22Rv1 (cell line): ENCODE data around the gene PHF11.
"Not testable (repeated sequence)": the region's sequence is repeated elsewhere in the genome, so short reads cannot be mapped to it uniquely, and the experiment has no call there.

ENCODE experiments used
- H3K27ac ChIP-seq: fragments of 450-650 bp; 2 replicates; pipeline ENCODE4 v1.5.1; 2017
- ZFX ChIP-seq: fragments of 450-650 bp; IDR thresholded peaks from 2 replicates; pipeline ENCODE4 v1.6.1; 2017; ENCODE audit warnings: antibody characterized with exemption, borderline replicate concordance
- TF ChIP-seq, protein P1 (sequence below): fragments of 450-650 bp; IDR thresholded peaks from 2 replicates; pipeline ENCODE4 v1.5.1; 2017; ENCODE audit warnings: mild to moderate bottlenecking

The PHF11 gene

DNA sequence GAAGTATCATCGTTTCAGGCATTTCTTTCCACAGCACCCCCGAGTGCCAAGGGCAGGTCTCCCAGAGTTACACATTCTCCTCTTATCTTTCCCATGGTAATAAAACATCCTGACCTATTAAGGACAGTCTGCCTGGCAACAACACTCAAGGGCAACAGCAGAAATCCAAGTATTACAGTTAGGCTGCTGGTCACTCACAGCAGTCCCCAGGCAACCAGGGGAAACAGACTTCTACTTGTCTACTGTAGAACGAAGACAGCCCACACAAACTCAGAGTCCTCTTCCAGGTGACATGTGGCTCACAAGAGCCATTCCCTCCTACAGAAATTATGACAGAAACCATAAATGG is 65.3 kb downstream of the PHF11 start:
- H3K27ac ChIP-seq = no peak overlapping the region

DNA sequence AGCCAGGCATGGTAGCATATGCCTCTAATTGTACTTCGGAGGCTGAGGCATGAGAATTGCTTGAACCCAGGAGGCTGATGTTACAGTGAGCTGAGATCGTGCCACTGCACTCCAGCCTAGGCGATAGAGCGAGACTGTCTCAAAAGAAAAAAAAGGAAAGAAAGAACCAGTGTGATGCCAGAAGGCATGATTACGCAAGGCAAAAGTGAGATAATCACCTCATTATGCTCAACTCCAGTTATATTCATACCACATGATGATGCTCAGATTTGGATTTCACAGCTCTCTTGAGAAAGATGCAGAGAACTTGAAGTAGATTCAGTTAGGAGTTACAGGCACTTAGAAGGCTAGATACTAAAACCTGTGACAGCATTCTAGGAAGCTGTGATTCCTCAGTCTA is 67.8 kb downstream of the PHF11 start:
- no peak overlapping the region for H3K27ac ChIP-seq
- TF ChIP-seq, protein P1, sequence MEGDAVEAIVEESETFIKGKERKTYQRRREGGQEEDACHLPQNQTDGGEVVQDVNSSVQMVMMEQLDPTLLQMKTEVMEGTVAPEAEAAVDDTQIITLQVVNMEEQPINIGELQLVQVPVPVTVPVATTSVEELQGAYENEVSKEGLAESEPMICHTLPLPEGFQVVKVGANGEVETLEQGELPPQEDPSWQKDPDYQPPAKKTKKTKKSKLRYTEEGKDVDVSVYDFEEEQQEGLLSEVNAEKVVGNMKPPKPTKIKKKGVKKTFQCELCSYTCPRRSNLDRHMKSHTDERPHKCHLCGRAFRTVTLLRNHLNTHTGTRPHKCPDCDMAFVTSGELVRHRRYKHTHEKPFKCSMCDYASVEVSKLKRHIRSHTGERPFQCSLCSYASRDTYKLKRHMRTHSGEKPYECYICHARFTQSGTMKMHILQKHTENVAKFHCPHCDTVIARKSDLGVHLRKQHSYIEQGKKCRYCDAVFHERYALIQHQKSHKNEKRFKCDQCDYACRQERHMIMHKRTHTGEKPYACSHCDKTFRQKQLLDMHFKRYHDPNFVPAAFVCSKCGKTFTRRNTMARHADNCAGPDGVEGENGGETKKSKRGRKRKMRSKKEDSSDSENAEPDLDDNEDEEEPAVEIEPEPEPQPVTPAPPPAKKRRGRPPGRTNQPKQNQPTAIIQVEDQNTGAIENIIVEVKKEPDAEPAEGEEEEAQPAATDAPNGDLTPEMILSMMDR = no peak
- TF ChIP-seq ZFX = no peak

More for the DNA sequence above, 65.3 kb downstream of the PHF11 start:
- no peak for TF ChIP-seq ZFX
- TF ChIP-seq, protein P1 = no peak

DNA sequence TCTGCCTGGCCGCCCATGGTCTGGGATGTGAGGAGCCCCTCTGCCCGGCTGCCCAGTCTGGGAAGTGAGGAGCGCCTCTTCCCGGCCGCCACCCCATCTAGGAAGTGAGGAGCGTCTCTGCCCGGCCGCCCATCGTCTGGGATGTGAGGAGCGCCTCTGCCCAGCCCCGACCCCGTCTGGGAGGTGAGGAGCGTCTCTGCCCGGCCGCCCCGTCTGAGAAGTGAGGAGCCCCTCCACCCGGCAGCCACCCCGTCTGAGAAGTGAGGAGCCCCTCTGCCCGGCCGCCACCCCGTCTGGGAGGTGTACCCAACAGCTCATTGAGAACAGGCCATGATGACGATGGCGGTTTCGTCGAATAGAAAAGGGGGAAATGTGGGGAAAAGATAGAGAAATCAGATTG is 69.7 kb downstream of the PHF11 start:
- H3K27ac ChIP-seq = not testable (repeated sequence)

DNA sequence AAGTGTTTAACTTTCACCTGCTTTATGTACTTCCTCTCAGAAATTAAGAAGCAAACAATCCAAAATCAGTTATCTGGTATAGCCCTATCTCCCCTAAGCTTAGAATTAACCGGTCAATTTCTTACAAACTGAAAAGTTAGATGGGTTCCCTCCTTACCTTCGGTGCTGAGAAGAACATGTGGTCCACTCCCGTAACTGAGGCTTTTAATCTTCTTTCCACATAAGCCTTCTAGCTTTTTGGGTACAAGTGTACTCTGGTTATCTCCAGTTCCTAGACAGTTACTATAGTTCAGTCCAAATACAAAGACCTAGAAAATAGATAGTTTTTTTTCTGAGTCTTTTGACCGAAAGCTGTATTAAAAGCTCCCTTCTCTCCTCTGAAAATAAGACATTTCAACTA is 70.7 kb downstream of the PHF11 start:
- no peak overlapping the region for H3K27ac ChIP-seq
- TF ChIP-seq, protein P1 = no peak
- no peak for TF ChIP-seq ZFX

DNA sequence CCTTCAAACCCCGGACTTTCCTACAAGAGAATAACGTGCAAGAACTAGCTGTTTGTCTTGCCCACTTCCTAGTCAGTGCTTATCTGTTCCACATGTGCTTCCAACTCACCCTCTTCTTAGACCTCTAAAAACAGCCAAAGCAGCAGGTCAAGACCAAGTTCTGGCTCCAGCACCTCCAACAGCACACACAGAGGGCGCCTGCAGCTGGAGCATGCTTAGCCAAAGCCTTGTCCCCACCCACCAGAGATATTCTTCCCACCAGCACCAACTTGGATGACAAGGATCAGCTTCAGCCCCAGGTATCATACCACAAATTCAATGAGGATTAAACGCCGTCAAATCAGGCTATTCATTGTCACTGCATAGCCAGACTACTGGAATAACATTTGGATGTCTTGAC is 71.7 kb downstream of the PHF11 start:
- no peak for TF ChIP-seq ZFX
- TF ChIP-seq, protein P1 = no peak
- H3K27ac ChIP-seq = no peak overlapping the region

DNA sequence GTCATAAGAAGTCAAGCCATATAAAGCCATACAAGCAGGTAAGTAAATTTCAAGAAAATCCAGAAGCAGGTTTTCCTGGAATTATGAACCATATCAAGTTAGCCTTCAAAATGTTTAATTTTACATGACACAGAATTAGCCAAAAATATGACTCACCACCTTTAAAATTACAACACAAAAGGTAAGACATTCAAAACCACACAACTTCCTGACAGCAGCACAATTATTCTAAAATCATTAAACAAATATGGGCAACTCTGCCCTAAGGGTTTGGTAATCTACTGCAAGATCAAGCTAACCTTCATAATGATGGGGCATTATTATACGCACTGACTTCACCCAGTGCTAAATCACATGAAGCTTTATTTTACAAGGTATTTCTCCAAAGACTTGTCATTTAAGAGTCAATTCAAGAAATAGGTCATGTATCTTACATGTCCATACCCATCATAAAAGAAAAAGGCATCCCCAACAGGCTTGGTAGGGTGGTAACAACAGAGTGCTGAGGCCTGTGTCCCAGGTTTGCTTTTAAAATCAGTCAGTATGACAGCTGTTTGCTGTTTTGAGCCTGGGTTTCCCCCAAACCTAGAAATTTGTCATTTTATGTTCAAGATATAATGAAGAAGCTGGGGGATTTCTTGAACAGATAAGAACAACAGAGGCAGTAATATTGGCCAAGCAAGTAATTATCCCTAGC is 74.4 kb downstream of the PHF11 start:
- H3K27ac ChIP-seq = no peak overlapping the region
- TF ChIP-seq, protein P1 = no peak
- no peak for TF ChIP-seq ZFX

DNA sequence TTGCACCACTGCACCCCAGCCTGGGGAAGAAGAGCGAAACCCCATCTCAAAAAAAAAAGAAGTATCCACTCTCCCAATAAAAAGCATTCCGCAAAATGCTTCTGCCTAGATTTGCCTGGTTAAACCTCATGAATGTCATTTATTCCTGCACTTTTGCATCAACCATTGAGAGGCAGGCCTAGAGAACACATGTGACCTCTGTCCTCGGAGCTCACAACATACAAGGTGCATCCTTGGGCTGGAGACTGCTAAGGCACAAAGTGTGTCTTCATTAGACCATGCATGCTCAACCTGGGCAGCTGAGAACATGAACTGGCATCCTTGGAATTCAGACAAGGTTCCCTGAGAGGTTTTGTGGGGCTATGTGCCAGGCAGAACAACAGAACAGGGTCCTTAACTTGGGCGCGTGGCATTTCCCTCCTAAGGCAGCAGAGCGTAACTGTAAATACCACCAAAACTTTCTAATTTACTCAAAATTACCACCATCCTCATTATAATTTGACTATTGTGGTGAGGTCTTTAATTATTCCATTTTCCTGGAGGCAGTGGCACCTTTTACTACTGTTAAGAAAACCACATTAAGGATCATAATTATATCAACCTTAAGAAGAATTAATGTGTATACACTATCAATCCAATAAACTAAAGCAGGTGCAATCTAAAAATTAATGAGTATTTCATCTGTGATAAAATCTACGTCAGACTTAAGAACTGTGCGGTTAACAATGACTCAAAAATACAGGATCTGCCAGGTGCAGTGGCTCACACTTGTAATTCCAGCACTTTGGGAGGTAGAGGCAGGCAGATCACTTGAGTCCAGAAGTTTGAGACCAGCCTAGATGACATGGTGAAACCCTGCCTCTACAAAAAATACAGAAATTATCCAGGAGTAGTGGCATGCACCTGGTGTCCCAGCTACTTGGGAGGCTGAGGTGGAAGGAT is 75.8 kb downstream of the PHF11 start:
- H3K27ac ChIP-seq = no peak overlapping the region
- TF ChIP-seq, protein P1 = no peak
- no peak for TF ChIP-seq ZFX
